H9 (cell line): ENCODE results near the gene NEGR1. TPM values are rescaled to one million over a fixed set of nuclear protein-coding genes. Genes with fewer than 3 reads are reported as not detected.

Experiments used
- DNase-seq: peaks from one replicate; pipeline ENCODE4 v3.0.0-alpha.2; 2017
- H2AFZ ChIP-seq: one replicate; pipeline ENCODE4 v1.6.1; 2013; ENCODE audit warnings: mild to moderate bottlenecking, low read length, control low read depth, moderate library complexity
- H2AK5ac ChIP-seq: 2 replicates; pipeline ENCODE4 v1.6.1; 2013; ENCODE audit warnings: low read length, control low read depth, mixed read lengths; ENCODE audit not compliant: insufficient read length
- H2BK120ac ChIP-seq: one replicate; pipeline ENCODE4 v1.6.1; 2013; ENCODE audit warnings: low read depth, mild to moderate bottlenecking, low read length, control low read depth, inconsistent platforms; ENCODE audit not compliant: poor library complexity, severe bottlenecking
- H2BK12ac ChIP-seq: 2 replicates; pipeline ENCODE4 v1.6.1; 2013; ENCODE audit warnings: low read length, control low read depth, mixed read lengths, low read depth; ENCODE audit not compliant: insufficient read length
- H2BK15ac ChIP-seq: 2 replicates; pipeline ENCODE4 v1.6.1; 2013; ENCODE audit warnings: low read depth, low read length, control low read depth
- H2BK20ac ChIP-seq: one replicate; pipeline ENCODE4 v1.6.1; 2013; ENCODE audit warnings: low read depth, mild to moderate bottlenecking, low read length, control low read depth, inconsistent platforms; ENCODE audit not compliant: poor library complexity, severe bottlenecking
- H2BK5ac ChIP-seq: 2 replicates; pipeline ENCODE4 v1.6.1; 2013; ENCODE audit warnings: low read length, control low read depth, mixed read lengths; ENCODE audit not compliant: insufficient read length
- H3K14ac ChIP-seq: 2 replicates; pipeline ENCODE4 v1.6.1; 2013; ENCODE audit warnings: low read length, control low read depth; ENCODE audit not compliant: insufficient read depth
- H3K18ac ChIP-seq: 2 replicates; pipeline ENCODE4 v1.6.1; 2013; ENCODE audit warnings: low read depth, mild to moderate bottlenecking, mixed read lengths, low read length, control low read depth; ENCODE audit not compliant: insufficient read length
- H3K23ac ChIP-seq: 2 replicates; pipeline ENCODE4 v1.6.1; 2013; ENCODE audit warnings: low read length, control low read depth, mixed read lengths, low read depth; ENCODE audit not compliant: insufficient read length
- H3K23me2 ChIP-seq: 2 replicates; pipeline ENCODE4 v1.6.1; 2013; ENCODE audit warnings: low read depth, mild to moderate bottlenecking, mixed read lengths, low read length, control low read depth; ENCODE audit not compliant: insufficient read length, poor library complexity, severe bottlenecking
- H3K27ac ChIP-seq: 2 replicates; pipeline ENCODE4 v1.5.1; 2013; ENCODE audit warnings: low read length, control low read depth, mixed read lengths, low read depth; ENCODE audit not compliant: insufficient read length
- H3K27me3 ChIP-seq: 2 replicates; pipeline ENCODE4 v1.6.1; 2013; ENCODE audit warnings: low read length, control low read depth, inconsistent platforms; ENCODE audit not compliant: insufficient read depth
- H3K4ac ChIP-seq: 2 replicates; pipeline ENCODE4 v1.6.1; 2013; ENCODE audit warnings: low read depth, mild to moderate bottlenecking, control low read depth, inconsistent platforms, low read length, moderate library complexity
- H3K4me1 ChIP-seq: 2 replicates; pipeline ENCODE4 v1.6.1; 2013; ENCODE audit warnings: low read length, control low read depth, inconsistent platforms; ENCODE audit not compliant: insufficient read depth
- H3K4me2 ChIP-seq: 2 replicates; pipeline ENCODE4 v1.6.1; 2013; ENCODE audit warnings: low read length, control low read depth, mixed read lengths; ENCODE audit not compliant: insufficient read length, insufficient read depth
- H3K56ac ChIP-seq: 2 replicates; pipeline ENCODE4 v1.6.1; 2013; ENCODE audit warnings: low read depth, mild to moderate bottlenecking, mixed read lengths, low read length, control low read depth; ENCODE audit not compliant: insufficient read length
- H3K79me1 ChIP-seq: 2 replicates; pipeline ENCODE4 v1.6.1; 2013; ENCODE audit warnings: low read depth, mild to moderate bottlenecking, moderate library complexity, low read length, control low read depth, inconsistent platforms; ENCODE audit not compliant: insufficient read depth, poor library complexity, severe bottlenecking
- H3K79me2 ChIP-seq: 2 replicates; pipeline ENCODE4 v1.6.1; 2013; ENCODE audit warnings: low read length, control low read depth, inconsistent platforms; ENCODE audit not compliant: insufficient read depth
- H3K9ac ChIP-seq: 2 replicates; pipeline ENCODE4 v1.6.1; 2013; ENCODE audit warnings: low read length, control low read depth, mixed read lengths; ENCODE audit not compliant: insufficient read length; ENCODE audit errors: extremely low read depth
- H3K9me3 ChIP-seq: one replicate; pipeline ENCODE4 v1.6.1; 2013; ENCODE audit warnings: low read depth, low read length, inconsistent platforms; ENCODE audit not compliant: control insufficient read depth
- H3T11ph ChIP-seq: one replicate; pipeline ENCODE4 v1.6.1; 2013; ENCODE audit warnings: mild to moderate bottlenecking, low read length, control low read depth, inconsistent platforms
- H4K20me1 ChIP-seq: one replicate; pipeline ENCODE4 v1.6.1; 2013; ENCODE audit not compliant: control insufficient read depth, insufficient read length, insufficient read depth
- H4K5ac ChIP-seq: 2 replicates; pipeline ENCODE4 v1.6.1; 2013; ENCODE audit warnings: low read depth, mild to moderate bottlenecking, mixed read lengths, low read length, control low read depth; ENCODE audit not compliant: insufficient read length
- H4K8ac ChIP-seq: replicated peaks from 2 replicates; pipeline ENCODE4 v1.6.1; 2013; ENCODE audit warnings: low read length, control low read depth, mixed read lengths, low read depth; ENCODE audit not compliant: insufficient read length
- H4K91ac ChIP-seq: 2 replicates; pipeline ENCODE4 v1.6.1; 2013; ENCODE audit warnings: low read depth, mild to moderate bottlenecking, moderate library complexity, mixed read lengths, low read length, control low read depth; ENCODE audit not compliant: insufficient read length
- H3K27ac Mint-ChIP-seq, 3 experiments: 2 replicates in 2 of 3; 3 replicates in 1 of 3; pipeline ENCODE4 v1.8.0; 2020 to 2021; ENCODE audit warnings: mixed read lengths in 3 of 3, mild to moderate bottlenecking in 1 of 3, moderate library complexity in 1 of 3
- H3K27me3 Mint-ChIP-seq: 2 replicates; pipeline ENCODE4 v1.8.0; 2021; ENCODE audit warnings: low read depth, mild to moderate bottlenecking, moderate library complexity, mixed read lengths
- H3K36me3 Mint-ChIP-seq, 3 experiments: 2 replicates in 2 of 3; 3 replicates in 1 of 3; pipeline ENCODE4 v1.8.0; 2020 to 2021; ENCODE audit warnings: low read depth in 3 of 3, mixed read lengths in 3 of 3; ENCODE audit not compliant: insufficient read depth in 1 of 3
- H3K4me1 Mint-ChIP-seq, 2 experiments: 2 replicates each; pipeline ENCODE4 v1.8.0; 2020; ENCODE audit warnings: mixed read lengths in 2 of 2
- H3K4me3 Mint-ChIP-seq, 2 experiments: 2 replicates in 1 of 2; 3 replicates in 1 of 2; pipeline ENCODE4 v1.8.0; 2020 to 2021; ENCODE audit warnings: mild to moderate bottlenecking in 2 of 2, mixed read lengths in 2 of 2, moderate library complexity in 1 of 2
- H3K9me3 Mint-ChIP-seq, 2 experiments: 2 replicates in 1 of 2; 3 replicates in 1 of 2; pipeline ENCODE4 v1.8.0; 2020; ENCODE audit warnings: mild to moderate bottlenecking in 2 of 2, mixed read lengths in 2 of 2, moderate library complexity in 1 of 2
- CTCF ChIP-seq: fragments of 200-600 bp; sonication (generic); conservative IDR thresholded peaks from 3 replicates; pipeline ENCODE4 v1.8.0; 2021; ENCODE audit warnings: antibody characterized with exemption, mild to moderate bottlenecking
- WGBS: extraction: QIAGEN DNeasy Blood & Tissue Kit; methylation state at CpG from one replicate; pipeline ENCODE4 v1.1.7; 2013; ENCODE audit warnings: missing lambda C conversion rate, low lambda C conversion rate, mixed read lengths; ENCODE audit not compliant: insufficient read length; ENCODE audit errors: extremely low coverage; 5-methylcytosine and 5-hydroxymethylcytosine counted together
- total RNA-seq: library from RNA; stranded (reverse); gene quantifications from 2 replicates; pipeline ENCODE4 v1.2.1, GENCODE V29; 2021

NEGR1 gene
- total RNA-seq, 1 experiment from 2014 or later, result 0.13 TPM

GRCh38 chr1:71532343-71532742, 750.0 kb downstream of the NEGR1 start:
- no peaks in the 10 kb centered on the region for H3K9me3 Mint-ChIP-seq

More at GRCh38 chr1:71532343-71532742, 750.0 kb downstream of the NEGR1 start:
- Histone ChIP-seq H4K91ac (no peak overlapping the region), H3K79me1 (no peaks in the 10 kb centered on the region), H3K4me2 (no peak overlapping the region), H2AFZ (no peak overlapping the region), H3K27me3 (no peaks in the 10 kb centered on the region), H3K14ac (no peak overlapping the region), H3K4me1 (no peaks in the 10 kb centered on the region), H3K56ac (no peak overlapping the region), H3K23me2 (no peaks in the 10 kb centered on the region), H3K9ac (no peak overlapping the region), H2BK120ac (no peak overlapping the region), H3K9me3 (no peaks in the 10 kb centered on the region), H4K5ac (no peak overlapping the region), H3T11ph (no peak overlapping the region), H4K8ac (no peak overlapping the region), H2BK5ac (no peak overlapping the region), H3K18ac (no peak overlapping the region), H3K79me2 (no peaks in the 10 kb centered on the region), H2BK20ac (no peak overlapping the region), H2BK15ac (no peak overlapping the region), H2BK12ac (no peak overlapping the region), H3K23ac (no peak overlapping the region), H3K4ac (no peak overlapping the region), H3K27ac (no peak overlapping the region), H4K20me1 (no peaks in the 10 kb centered on the region), H2AK5ac (no peak overlapping the region)
- no peaks in the 10 kb centered on the region for H3K36me3 Mint-ChIP-seq
- WGBS, result no CpG with 5 or more reads among the region's 4 CpGs
- H3K27ac Mint-ChIP-seq, result no peak overlapping the region
- H3K4me1 Mint-ChIP-seq, result no peaks in the 10 kb centered on the region
- H3K27me3 Mint-ChIP-seq, result no peaks in the 10 kb centered on the region
- TF ChIP-seq CTCF, result no peak
- no peak for DNase-seq
- no peak overlapping the region for H3K4me3 Mint-ChIP-seq
